ENCODE results near the gene GADL1. TPM values are rescaled to one million over a fixed set of nuclear protein-coding genes. Genes with fewer than 3 reads are reported as not detected.

Gene GADL1
- polyA plus RNA-seq, 1 donor (not counting 4 experiments of a cell fraction or from before 2014, with no cell fraction given), result not detected

DNA sequence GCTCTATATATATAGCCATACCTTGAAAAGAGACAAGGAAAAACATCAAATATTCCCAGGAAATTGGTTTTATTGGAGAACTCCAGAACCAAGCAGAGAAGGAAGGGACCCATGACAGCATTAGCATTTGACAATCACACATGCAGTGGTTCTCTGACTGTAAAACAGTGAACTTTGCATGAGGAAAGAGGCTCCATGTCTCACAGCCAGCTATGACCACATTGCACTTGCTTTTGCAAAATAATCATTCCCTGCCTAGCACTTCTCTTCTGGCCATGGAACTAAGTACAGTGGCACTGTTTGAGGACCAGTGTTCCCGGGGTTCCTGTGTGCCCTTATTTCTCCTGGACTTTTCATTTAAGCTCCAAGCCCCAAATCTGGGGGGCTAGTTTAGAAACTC lies 202.5 kb downstream of the GADL1 start:
- H3K27ac ChIP-seq (ENCODE audit: control insufficient read depth, insufficient read depth, low read length), result no peak overlapping the region
- peaks cover 6% of the 10 kb centered on the region for H4K20me1 ChIP-seq (ENCODE audit: control insufficient read depth, extremely low read depth, insufficient read depth, low read length)
- TF ChIP-seq CTCF (optimal IDR thresholded peaks at IDR 0.05 in 1 of 3, IDR thresholded peaks at IDR 0.05 in 1 of 3, conservative IDR thresholded peaks at IDR 0.05 in 1 of 3; ENCODE audit: extremely low read depth in 1 of 3, insufficient read depth in 2 of 3, low read length in 3 of 3) (no peak), EZH2 (IDR thresholded peaks at IDR 0.05; ENCODE audit: low read length) (no peak)
- H3K9me1 ChIP-seq (ENCODE audit: control insufficient read depth, extremely low read depth, insufficient read depth, low read length), result no peaks in the 10 kb centered on the region
- peaks cover 25% of the 10 kb centered on the region for H3K4me1 ChIP-seq (ENCODE audit: control insufficient read depth, extremely low read depth, insufficient read depth, low read length)
- no peaks in the 10 kb centered on the region for H3K27me3 ChIP-seq (ENCODE audit: control insufficient read depth, extremely low read depth, insufficient read depth, low read length)
- no peak overlapping the region for H3K4me2 ChIP-seq (ENCODE audit: control insufficient read depth, extremely low read depth, insufficient read depth, low read depth, low read length)
- no peak for FAIRE-seq
- no peak overlapping the region for H3K9ac ChIP-seq (ENCODE audit: control insufficient read depth, extremely low read depth, insufficient read depth, low read length)
- peaks cover 12% of the 10 kb centered on the region for H3K79me2 ChIP-seq (ENCODE audit: control insufficient read depth, insufficient read depth, low read length)
- H3K4me3 ChIP-seq (ENCODE audit: control insufficient read depth in 2 of 3, extremely low read depth in 1 of 3, insufficient read depth in 2 of 3, low read depth in 1 of 3, low read length in 3 of 3), result no peak overlapping the region
- dilution Hi-C loops (cut with MboI; ENCODE audit: extremely low pct_ligation_motif_present, low sequenced_read_pairs), result no loop called here
- no peak overlapping the region for H2AFZ ChIP-seq (ENCODE audit: control insufficient read depth, low read length)
- H3K36me3 ChIP-seq (ENCODE audit: control insufficient read depth in 2 of 2, extremely low read depth in 1 of 2, insufficient read depth in 2 of 2, low read length in 2 of 2), result peaks cover 40 to 64% of the 10 kb centered on the region in 2 experiments
- DNase-seq (ENCODE audit: low read depth, low spot score), result no peak
- H3K9me3 ChIP-seq (ENCODE audit: control insufficient read depth, low read depth, low read length), result no peaks in the 10 kb centered on the region

GRCh38 chr3:30691249-30691880 lies 203.1 kb downstream of the GADL1 start:
- TF ChIP-seq EZH2 (IDR thresholded peaks at IDR 0.05; ENCODE audit: low read length) (no peak), CTCF (optimal IDR thresholded peaks at IDR 0.05 in 1 of 3, IDR thresholded peaks at IDR 0.05 in 1 of 3, conservative IDR thresholded peaks at IDR 0.05 in 1 of 3; ENCODE audit: extremely low read depth in 1 of 3, insufficient read depth in 2 of 3, low read length in 3 of 3) (no peak)
- H3K36me3 ChIP-seq (ENCODE audit: control insufficient read depth in 2 of 2, extremely low read depth in 1 of 2, insufficient read depth in 2 of 2, low read length in 2 of 2), result peaks cover 38 to 67% of the 10 kb centered on the region in 2 experiments
- no peak overlapping the region for H2AFZ ChIP-seq (ENCODE audit: control insufficient read depth, low read length)
- no peak for DNase-seq (ENCODE audit: low read depth, low spot score)
- H4K20me1 ChIP-seq (ENCODE audit: control insufficient read depth, extremely low read depth, insufficient read depth, low read length), result peaks cover 6% of the 10 kb centered on the region
- H3K9ac ChIP-seq (ENCODE audit: control insufficient read depth, extremely low read depth, insufficient read depth, low read length), result no peak overlapping the region
- H3K4me3 ChIP-seq (ENCODE audit: control insufficient read depth in 2 of 3, extremely low read depth in 1 of 3, insufficient read depth in 2 of 3, low read depth in 1 of 3, low read length in 3 of 3), result no peak overlapping the region
- peaks cover 25% of the 10 kb centered on the region for H3K4me1 ChIP-seq (ENCODE audit: control insufficient read depth, extremely low read depth, insufficient read depth, low read length)
- no peaks in the 10 kb centered on the region for H3K27me3 ChIP-seq (ENCODE audit: control insufficient read depth, extremely low read depth, insufficient read depth, low read length)
- no peak overlapping the region for H3K4me2 ChIP-seq (ENCODE audit: control insufficient read depth, extremely low read depth, insufficient read depth, low read depth, low read length)
- H3K79me2 ChIP-seq (ENCODE audit: control insufficient read depth, insufficient read depth, low read length), result peaks cover 17% of the 10 kb centered on the region
- dilution Hi-C loops (cut with MboI; ENCODE audit: extremely low pct_ligation_motif_present, low sequenced_read_pairs), result no loop called here
- no peaks in the 10 kb centered on the region for H3K9me3 ChIP-seq (ENCODE audit: control insufficient read depth, low read depth, low read length)
- no peak overlapping the region for H3K27ac ChIP-seq (ENCODE audit: control insufficient read depth, insufficient read depth, low read length)
- FAIRE-seq, result no peak
- H3K9me1 ChIP-seq (ENCODE audit: control insufficient read depth, extremely low read depth, insufficient read depth, low read length), result no peaks in the 10 kb centered on the region
